Omental fat pad (tissue), 4 donors: Measurements from ENCODE around the gene PHYKPL. TPM values are rescaled to one million over a fixed set of nuclear protein-coding genes. Genes with fewer than 3 reads are reported as not detected.

Experiments used
- ATAC-seq: fragments of 150-250 bp; one replicate; pipeline ENCODE4 v1.9.1; 2016; ENCODE audit warnings: mild to moderate bottlenecking, moderate library complexity; ENCODE audit not compliant: low FRiP score
- DNase-seq: peaks from one replicate; pipeline ENCODE4 v3.0.0-alpha.2; 2019; ENCODE audit warnings: low spot score
- total RNA-seq, 4 donors: library from RNA; depleted of rRNA; stranded (reverse); fragments of >200 nt; gene quantifications; one replicate each; pipeline ENCODE4 v1.1.0, GENCODE V29; 2016
- TF ChIP-seq, protein P1 (sequence below), 3 donors: fragments of 450-650 bp; IDR thresholded peaks; one replicate each; pipeline ENCODE4 v1.5.1; 2016 to 2017; ENCODE audit warnings: antibody characterized with exemption in 3 of 3, mild to moderate bottlenecking in 3 of 3, moderate library complexity in 2 of 3

The PHYKPL gene
- total RNA-seq, 4 donors from 2014 or later: 62.3 to 104 (median 82.0) TPM

DNA sequence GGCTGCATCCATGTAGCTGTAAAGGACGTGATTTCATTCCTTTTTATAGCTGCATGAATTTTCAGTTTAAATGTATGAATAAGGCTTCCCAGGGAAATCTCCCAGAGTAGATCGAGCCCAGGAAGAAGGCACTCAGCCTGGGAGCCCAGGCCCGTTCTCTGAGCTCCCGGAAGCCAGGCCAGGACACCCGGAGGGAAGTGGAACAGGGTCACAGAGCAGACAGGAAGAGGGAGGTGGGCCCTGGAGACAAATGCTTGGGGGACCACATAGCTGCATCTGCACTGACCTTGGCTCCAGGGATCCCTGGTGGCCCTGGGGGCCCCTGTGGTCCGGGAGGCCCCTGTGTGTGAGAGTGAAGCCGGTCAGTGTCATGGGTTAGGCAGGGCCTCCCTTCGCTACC lies 19.7 kb upstream of the PHYKPL start:
- no peak for DNase-seq
- ATAC-seq: no peak
- TF ChIP-seq, protein P1, sequence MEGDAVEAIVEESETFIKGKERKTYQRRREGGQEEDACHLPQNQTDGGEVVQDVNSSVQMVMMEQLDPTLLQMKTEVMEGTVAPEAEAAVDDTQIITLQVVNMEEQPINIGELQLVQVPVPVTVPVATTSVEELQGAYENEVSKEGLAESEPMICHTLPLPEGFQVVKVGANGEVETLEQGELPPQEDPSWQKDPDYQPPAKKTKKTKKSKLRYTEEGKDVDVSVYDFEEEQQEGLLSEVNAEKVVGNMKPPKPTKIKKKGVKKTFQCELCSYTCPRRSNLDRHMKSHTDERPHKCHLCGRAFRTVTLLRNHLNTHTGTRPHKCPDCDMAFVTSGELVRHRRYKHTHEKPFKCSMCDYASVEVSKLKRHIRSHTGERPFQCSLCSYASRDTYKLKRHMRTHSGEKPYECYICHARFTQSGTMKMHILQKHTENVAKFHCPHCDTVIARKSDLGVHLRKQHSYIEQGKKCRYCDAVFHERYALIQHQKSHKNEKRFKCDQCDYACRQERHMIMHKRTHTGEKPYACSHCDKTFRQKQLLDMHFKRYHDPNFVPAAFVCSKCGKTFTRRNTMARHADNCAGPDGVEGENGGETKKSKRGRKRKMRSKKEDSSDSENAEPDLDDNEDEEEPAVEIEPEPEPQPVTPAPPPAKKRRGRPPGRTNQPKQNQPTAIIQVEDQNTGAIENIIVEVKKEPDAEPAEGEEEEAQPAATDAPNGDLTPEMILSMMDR (IDR thresholded peaks at IDR 0.05): no peak

DNA sequence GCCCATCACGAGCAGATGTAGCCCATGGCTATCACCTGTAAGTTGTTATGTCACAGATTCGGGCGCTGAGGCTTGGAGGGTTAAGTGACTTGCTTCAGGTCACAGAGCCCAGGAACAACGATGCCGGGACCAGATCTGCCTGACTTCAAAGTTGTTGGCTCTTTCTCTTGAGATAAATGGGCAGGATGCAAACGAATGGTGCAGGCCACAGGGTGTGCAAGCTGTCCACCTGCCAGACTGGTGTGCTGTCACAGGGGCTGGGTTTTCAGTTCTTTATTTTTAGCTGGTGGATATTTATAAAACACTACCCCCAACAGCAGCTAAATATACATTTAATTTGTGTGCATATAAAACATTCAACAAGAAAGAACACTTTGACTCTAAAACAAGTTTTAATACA lies 17.7 kb upstream of the PHYKPL start:
- TF ChIP-seq, protein P1 (IDR thresholded peaks at IDR 0.05): no peak
- ATAC-seq (no peak), DNase-seq (no peak)

DNA sequence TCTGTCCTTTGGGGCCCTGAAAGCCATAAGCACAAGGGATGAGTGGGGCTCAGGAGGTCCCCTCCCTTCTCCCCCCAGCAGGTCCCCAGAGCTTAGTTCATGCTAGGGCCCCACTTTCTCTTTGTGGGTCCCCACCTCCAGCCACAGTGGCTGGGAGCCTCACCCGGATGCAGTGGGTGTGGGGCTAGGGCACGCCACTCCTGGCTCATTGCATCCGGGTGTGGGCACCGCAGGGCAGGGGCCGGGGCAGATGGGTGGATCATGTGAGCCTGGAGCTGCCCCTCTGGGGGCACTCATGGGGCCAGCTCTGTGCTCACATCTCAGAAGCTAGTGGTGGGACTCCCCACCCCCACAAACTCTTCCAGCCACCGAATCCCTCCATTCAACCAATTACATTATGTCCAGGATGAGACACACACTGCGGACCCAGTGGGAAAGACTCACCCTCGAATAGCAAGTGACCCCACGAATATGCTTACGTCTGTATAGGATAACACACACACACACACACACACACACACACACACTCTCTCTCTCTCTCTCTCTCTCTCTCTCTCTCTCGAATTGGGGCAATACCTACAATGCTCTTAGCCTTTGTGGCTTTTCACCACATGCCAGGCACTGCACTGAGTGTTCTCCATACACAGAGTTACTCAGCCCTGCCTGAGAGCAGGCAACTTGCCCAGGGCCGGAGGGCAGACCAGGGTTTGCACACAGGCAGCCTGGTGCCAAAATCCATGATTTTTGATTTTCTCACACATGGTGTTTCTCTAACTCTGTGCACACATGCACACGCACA lies 16.8 kb upstream of the PHYKPL start:
- DNase-seq (no peak), ATAC-seq (no peak)
- TF ChIP-seq, protein P1 (IDR thresholded peaks at IDR 0.05): no peak

- ATAC-seq (no peak), DNase-seq (no peak)
- TF ChIP-seq, protein P1 (IDR thresholded peaks at IDR 0.05): no peak
Observed at GRCh38 chr5:178248750-178249149, 16.1 kb upstream of the PHYKPL start.

- TF ChIP-seq, protein P1 (IDR thresholded peaks at IDR 0.05): no peak
- ATAC-seq (no peak), DNase-seq (no peak)
Observed at GRCh38 chr5:178247481-178248456, 15.2 kb upstream of the PHYKPL start.

DNA sequence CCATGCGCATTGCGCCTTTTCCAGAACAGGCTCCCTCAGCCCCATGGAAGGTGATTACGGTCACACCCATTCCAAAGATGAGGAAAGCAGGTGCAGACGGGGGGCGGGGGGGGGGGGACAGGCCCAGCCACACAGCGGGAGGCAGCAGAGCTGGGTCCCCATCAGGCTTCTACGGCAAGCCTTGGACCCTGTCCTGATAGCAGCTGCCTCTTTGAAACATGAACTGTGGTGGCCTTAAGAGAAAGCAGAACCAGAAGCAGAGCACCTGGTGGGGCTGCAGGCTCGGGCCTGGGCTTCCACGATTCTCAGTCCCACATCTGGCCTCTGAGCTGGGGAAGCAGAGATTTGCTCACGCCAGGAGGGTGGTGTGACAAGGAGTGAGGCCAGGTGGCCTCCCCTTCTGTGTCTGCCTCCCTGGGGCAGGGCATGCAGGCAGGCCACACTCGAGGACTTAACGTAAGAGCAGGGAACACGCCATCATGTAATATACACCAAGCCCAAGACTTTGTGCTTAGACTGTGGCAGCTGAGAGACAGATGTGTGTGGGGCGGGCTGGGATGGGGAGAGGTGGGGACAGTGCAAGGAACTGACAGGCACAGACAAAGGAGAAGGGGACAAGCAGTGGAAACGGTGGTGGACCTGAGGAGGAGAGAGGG lies 14.2 kb upstream of the PHYKPL start:
- ATAC-seq: no peak
- TF ChIP-seq, protein P1 (IDR thresholded peaks at IDR 0.05): no peak
- no peak for DNase-seq
